ENCODE measurements around the gene B9D1.

B9D1 gene

GRCh38 chr17:19362277-19363113, at the start of gene B9D1:
TSS of gene B9D1 (minus strand) at chr17:19362723. CDS start at chr17:19362569, 154 bp downstream.
- peak; percentile 63 to 99 (median 93) for DNase-seq

- DNase-seq, result peak in 13 of 56 donors; percentile 12 to 43 (median 27)
Measured at GRCh38 chr17:19411631-19412030, 49.1 kb upstream of the B9D1 start.

- DNase-seq, result peak in 42 of 56 donors; percentile 18 to 77 (median 53)
Measured at GRCh38 chr17:19410875-19411620, 48.5 kb upstream of the B9D1 start, which contains the start of gene RNF112. TSS of gene RNF112 (plus strand) at chr17:19411232. CDS start at chr17:19411409, 177 bp downstream.

- no peak for DNase-seq
Measured at GRCh38 chr17:19410091-19410490, 47.6 kb upstream of the B9D1 start.

- peak in 2 of 56 donors; percentile 19 for DNase-seq
Measured at GRCh38 chr17:19409509-19409908, 47.0 kb upstream of the B9D1 start.

GRCh38 chr17:19409066-19409465, 46.5 kb upstream of the B9D1 start:
- no peak for DNase-seq

- no peak for DNase-seq
Measured at GRCh38 chr17:19408346-19408710, 45.8 kb upstream of the B9D1 start.

GRCh38 chr17:19407601-19408345, 45.2 kb upstream of the B9D1 start:
- DNase-seq, result no peak

- no peak for DNase-seq
Measured at GRCh38 chr17:19405114-19405513, 42.6 kb upstream of the B9D1 start.

- DNase-seq, result no peak
Measured at GRCh38 chr17:19404264-19404663, 41.7 kb upstream of the B9D1 start.

- DNase-seq, result no peak
Measured at GRCh38 chr17:19403021-19403420, 40.5 kb upstream of the B9D1 start.

GRCh38 chr17:19402171-19402570, 39.6 kb upstream of the B9D1 start:
- DNase-seq, result no peak

- DNase-seq, result no peak
Measured at GRCh38 chr17:19401321-19402010, 38.9 kb upstream of the B9D1 start.

- DNase-seq, result no peak
Measured at GRCh38 chr17:19399750-19400450, 37.4 kb upstream of the B9D1 start.

GRCh38 chr17:19398301-19399181, 36.0 kb upstream of the B9D1 start:
- no peak for DNase-seq

GRCh38 chr17:19397556-19398041, 35.1 kb upstream of the B9D1 start:
- DNase-seq, result no peak

- DNase-seq, result no peak
Measured at GRCh38 chr17:19392303-19392702, 29.8 kb upstream of the B9D1 start.

- no peak for DNase-seq
Measured at GRCh38 chr17:19391432-19391831, 28.9 kb upstream of the B9D1 start.

- no peak for DNase-seq
Measured at GRCh38 chr17:19390951-19391350, 28.4 kb upstream of the B9D1 start.
